ELF-1 (cell line): Measurements from ENCODE around the gene MACROD2.

Experiments used
- DNase-seq: peaks from one replicate; pipeline ENCODE4 v3.0.0-alpha.2; 2016; ENCODE audit warnings: low read depth, low spot score

MACROD2 gene

GRCh38 chr20:15612198-15612597 is 1616.9 kb downstream of the MACROD2 start:
- no peak for DNase-seq

- no peak for DNase-seq
Observed at GRCh38 chr20:15612769-15613168, 1617.5 kb downstream of the MACROD2 start.

DNA sequence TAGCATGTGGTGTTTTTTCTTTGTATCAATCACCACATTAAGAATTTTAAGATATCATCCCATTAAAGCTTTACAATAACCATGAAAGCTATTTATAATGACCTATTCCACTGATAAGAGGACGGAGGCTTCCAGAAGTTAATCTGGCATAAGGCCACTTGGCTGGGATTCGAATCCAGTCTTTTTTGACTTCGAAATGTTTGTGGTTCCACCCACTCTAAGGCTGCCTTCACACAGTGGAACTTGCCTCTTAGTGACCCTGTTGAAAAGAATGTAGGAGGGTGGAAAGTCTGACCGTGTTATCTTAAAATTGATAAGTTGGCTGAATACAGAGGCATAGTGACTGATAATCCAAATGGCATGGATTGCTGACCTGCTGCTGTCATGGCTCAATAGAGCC is 1618.2 kb downstream of the MACROD2 start:
- no peak for DNase-seq

- DNase-seq, result no peak
Observed at GRCh38 chr20:15616626-15617025, 1621.3 kb downstream of the MACROD2 start.

DNA sequence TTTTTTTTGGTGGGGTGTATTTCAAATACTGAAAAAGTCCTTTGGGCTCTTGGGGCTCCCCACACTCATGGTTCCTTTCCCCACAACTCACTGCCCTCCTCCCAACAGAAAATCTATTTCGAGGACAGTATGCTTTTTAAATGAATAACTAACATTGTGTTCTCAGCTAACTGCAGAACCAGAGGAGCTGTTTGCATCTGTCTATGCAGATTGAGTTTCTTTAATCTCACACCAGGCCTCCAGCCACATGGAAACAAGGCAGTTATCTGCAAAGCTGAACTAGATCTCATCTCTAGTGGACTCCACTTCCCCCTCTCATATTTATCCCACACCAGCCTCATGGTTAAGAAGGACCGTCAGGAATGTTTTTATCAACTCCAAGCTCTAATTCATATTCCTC is 1622.8 kb downstream of the MACROD2 start:
- no peak for DNase-seq

- DNase-seq, result peak; percentile 66
Observed at GRCh38 chr20:15618912-15619311, 1623.6 kb downstream of the MACROD2 start.

DNA sequence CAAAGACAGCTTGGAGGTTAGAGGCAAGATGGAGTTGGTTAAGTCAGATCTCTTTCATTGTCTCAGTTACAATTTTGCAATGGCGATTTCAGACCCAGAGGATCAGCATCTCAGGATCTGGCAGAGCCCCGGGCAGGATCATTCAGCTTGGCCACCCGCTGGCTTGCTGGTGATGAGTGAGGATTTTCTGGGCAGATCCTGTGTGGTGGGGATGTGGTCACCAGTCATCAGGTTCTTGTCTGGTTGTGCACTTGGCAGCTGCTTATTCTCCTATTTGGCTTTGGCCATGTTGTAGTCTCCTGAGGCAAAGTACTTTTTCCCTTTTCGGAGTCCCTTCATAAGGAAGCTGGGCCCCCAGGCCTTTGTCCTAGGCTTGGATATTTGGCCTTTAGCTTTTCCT is 1624.0 kb downstream of the MACROD2 start:
- DNase-seq, result peak; percentile 43

DNA sequence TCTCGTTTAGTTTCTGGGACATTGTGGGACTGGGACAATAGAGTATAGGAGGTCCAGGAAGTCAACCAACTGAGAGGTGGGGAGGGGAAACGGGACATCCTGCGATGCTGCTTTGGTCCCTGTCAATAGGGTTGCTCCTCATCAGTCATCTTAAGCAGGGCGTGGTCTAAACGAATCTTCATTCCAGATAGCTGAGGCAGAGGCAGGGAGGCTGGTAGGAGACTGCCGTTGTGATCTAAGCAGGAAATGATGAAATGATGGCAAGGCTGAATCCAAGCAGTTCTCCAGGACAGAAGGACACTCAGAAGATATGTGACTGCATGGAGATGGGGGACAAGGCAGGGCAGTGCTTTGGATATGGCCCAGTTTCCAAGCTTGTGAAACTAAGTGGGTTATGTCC is 1624.5 kb downstream of the MACROD2 start:
- DNase-seq, result no peak

DNA sequence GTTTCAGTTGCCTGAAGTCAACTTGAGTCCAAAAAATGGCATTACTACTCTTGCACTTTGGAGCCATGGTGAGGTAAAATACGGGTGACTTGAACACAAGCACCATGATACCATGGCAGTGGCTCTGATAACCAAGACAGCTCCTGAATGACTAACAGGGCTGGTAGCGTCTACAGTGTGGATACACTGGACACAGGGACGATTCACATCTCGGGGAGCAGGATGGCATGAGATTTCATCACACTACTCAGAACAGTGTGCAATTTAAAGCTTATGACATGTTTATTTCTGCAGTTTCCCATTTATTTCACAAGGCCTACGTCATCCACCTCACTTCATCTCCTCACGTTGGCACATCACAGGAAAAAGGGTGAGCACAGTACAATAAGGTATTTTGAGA is 1627.1 kb downstream of the MACROD2 start:
- DNase-seq, result no peak

GRCh38 chr20:15623215-15623614 is 1627.9 kb downstream of the MACROD2 start:
- DNase-seq, result no peak

GRCh38 chr20:15625981-15626380 is 1630.7 kb downstream of the MACROD2 start:
- DNase-seq, result no peak

GRCh38 chr20:15627089-15627488 is 1631.8 kb downstream of the MACROD2 start:
- no peak for DNase-seq

- no peak for DNase-seq
Observed at GRCh38 chr20:15627501-15627903, 1632.2 kb downstream of the MACROD2 start.

GRCh38 chr20:15628851-15629353 is 1633.6 kb downstream of the MACROD2 start:
- no peak for DNase-seq

GRCh38 chr20:15630360-15630759 is 1635.0 kb downstream of the MACROD2 start:
- no peak for DNase-seq

DNA sequence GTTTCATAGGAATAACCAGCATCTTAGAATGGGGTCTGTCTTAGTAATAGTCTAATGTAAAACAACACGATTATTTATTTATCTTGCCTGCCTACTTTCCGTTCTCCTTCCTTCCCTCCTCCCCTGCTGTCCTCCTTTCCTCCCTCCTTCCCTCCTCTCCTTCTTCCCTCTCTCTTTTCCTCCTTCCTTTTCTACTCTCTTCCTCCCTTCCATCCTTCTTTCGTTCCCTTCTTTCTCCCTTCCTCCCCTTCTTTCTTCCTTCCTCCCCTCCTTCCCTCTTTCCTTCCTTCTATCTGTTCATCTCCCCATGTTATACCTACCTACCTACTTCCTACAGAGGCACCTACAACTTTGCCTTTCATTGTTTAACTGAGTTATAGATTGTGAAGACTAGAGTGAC is 1637.4 kb downstream of the MACROD2 start:
- DNase-seq, result no peak

GRCh38 chr20:15634102-15634501 is 1638.8 kb downstream of the MACROD2 start:
- no peak for DNase-seq

- DNase-seq, result no peak
Observed at GRCh38 chr20:15637546-15637945, 1642.2 kb downstream of the MACROD2 start.

DNA sequence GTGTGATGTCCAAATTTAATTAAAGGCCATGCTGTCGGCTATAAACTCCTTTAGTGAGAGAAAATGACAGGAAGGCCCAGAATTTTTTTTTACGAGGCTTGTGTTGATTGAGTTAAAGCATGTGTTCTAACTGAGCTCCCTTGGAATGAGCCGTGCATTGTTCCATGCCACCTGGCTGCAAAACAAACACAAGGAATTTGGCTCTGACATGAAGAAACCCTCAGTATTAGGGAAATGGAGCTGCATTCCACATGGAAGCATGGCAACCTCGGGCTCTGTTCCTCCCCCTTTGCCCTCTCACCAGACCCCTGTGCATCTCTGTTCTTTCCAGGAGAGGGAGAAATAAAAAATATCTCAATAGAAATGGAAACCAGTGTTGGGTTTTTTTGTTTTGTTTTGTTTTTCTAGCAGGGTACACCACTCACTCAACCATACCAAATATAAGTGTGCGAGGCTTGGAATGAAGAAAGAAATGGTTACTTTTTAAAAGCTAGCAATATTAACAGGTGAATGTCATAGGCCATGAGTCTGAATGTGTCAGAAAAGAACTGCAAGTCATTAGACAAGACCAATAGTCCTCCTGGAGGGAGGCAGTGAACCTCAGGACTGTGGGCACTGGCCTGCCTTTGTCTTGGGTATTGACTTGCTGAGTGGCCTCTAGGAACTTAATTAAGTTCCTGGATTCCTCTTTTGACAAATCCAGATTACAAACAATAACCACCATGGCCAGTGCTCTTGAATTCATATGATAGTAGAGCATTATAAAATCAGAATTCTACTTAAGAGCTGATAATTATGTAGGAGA is 1642.8 kb downstream of the MACROD2 start:
- DNase-seq, result peak; percentile 43

DNA sequence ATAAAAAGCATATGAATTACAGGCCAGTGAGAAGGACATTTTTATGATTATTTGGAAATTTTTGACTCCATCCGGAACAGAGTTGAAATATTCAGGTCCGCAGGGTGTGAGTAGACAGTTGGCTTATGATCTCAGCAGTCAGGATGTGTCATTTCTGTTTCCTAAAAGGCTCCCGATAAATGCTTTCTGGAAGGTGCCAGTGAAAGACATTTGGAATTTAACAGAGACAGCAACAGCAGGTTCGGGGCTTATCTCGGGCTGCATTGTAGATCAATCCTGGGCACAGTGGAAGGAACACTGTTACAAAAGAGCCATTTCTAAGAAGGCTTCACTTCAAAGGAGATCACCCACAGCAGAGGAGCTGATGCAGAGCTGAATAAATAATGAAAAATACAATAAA is 1643.5 kb downstream of the MACROD2 start:
- DNase-seq, result no peak

GRCh38 chr20:15639839-15640238 is 1644.5 kb downstream of the MACROD2 start:
- DNase-seq, result no peak

GRCh38 chr20:15642109-15642508 is 1646.8 kb downstream of the MACROD2 start:
- no peak for DNase-seq

DNA sequence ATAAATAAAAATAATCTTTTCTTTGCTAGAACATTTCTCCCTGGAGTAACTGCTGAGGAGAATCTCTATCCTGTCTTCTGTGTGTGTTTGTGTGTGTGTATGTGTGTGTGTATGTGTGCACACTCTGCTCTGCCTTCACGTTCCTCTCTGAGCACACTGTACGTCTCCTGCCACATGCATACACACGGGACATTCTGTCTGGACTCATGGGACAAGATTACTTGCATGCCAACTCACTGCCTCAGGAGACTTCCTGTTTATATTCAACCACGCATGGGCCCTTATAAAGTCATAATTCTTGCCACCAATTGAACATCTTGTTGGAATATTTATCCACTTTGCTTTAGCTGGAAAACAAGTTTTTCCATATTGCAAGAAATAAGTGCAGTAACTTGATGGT is 1647.4 kb downstream of the MACROD2 start:
- no peak for DNase-seq

GRCh38 chr20:15643713-15644112 is 1648.4 kb downstream of the MACROD2 start:
- DNase-seq, result no peak
